Measurements from ENCODE around the gene ATPAF1. TPM values are rescaled to one million over a fixed set of nuclear protein-coding genes. Genes with fewer than 3 reads are reported as not detected.

The ATPAF1 gene
- total and polyA plus RNA-seq, 12 donors, result 104 to 225 (median 139) TPM

GRCh38 chr1:46708121-46708520, 40.0 kb upstream of the ATPAF1 start:
- H3K9me3 ChIP-seq (replicated peaks in 1 of 3), result no peaks in the 10 kb centered on the region
- peaks cover 0 to 52% of the 10 kb centered on the region in 2 donors for H3K36me3 ChIP-seq (replicated peaks in 1 of 2)
- H3K4me3 ChIP-seq, result no peak overlapping the region
- TF ChIP-seq POLR2A (IDR thresholded peaks at IDR 0.05) (no peak), CTCF (IDR thresholded peaks at IDR 0.05) (no peak)
- no peak overlapping the region for H3K27ac ChIP-seq
- H3K27me3 ChIP-seq, result no peaks in the 10 kb centered on the region
- intact Hi-C loops (cut with DNase I), result no loop called here
- no peak for DNase-seq
- no peaks in the 10 kb centered on the region for H3K4me1 ChIP-seq (replicated peaks in 1 of 2)
- WGBS, 4 donors, result 88 to 99% (median 97%) methylated on average over 1 of the region's 1 CpG

- WGBS, 4 donors, result 88 to 91% (median 88%) methylated on average over 9 of the region's 9 CpGs
- intact Hi-C loops (cut with DNase I), result no loop called here
- H3K4me1 ChIP-seq (replicated peaks in 1 of 2), result peaks cover 0 to 5% of the 10 kb centered on the region in 2 donors
Observed at GRCh38 chr1:46705408-46705807, 37.2 kb upstream of the ATPAF1 start.

GRCh38 chr1:46703927-46704641, 35.9 kb upstream of the ATPAF1 start:
- Histone ChIP-seq H3K4me1 (replicated peaks in 1 of 2) (peaks cover 5 to 6% of the 10 kb centered on the region in 2 donors), H3K27ac (no peak overlapping the region), H3K9me3 (replicated peaks in 1 of 3) (no peaks in the 10 kb centered on the region), H3K27me3 (no peaks in the 10 kb centered on the region), H3K4me3 (no peak overlapping the region), H3K36me3 (replicated peaks in 1 of 2) (peaks cover 0 to 48% of the 10 kb centered on the region in 2 donors)
- 73 to 85% (median 81%) methylated on average over 3 of the region's 3 CpGs for WGBS, 4 donors
- DNase-seq, result peak in 1 of 7 donors; percentile 8
- no peak for TF ChIP-seq POLR2A (IDR thresholded peaks at IDR 0.05)
- TF ChIP-seq CTCF (IDR thresholded peaks at IDR 0.05), result no peak
- intact Hi-C loops (cut with DNase I), result no loop called here

More at GRCh38 chr1:46705408-46705807, 37.2 kb upstream of the ATPAF1 start:
- no peak for DNase-seq
- TF ChIP-seq POLR2A (IDR thresholded peaks at IDR 0.05), result no peak
- no peak for TF ChIP-seq CTCF (IDR thresholded peaks at IDR 0.05)
- Histone ChIP-seq H3K36me3 (replicated peaks in 1 of 2) (peaks cover 0 to 48% of the 10 kb centered on the region in 2 donors), H3K9me3 (replicated peaks in 1 of 3) (no peaks in the 10 kb centered on the region), H3K4me3 (no peak overlapping the region), H3K27ac (no peak overlapping the region), H3K27me3 (no peaks in the 10 kb centered on the region)

- H3K9me3 ChIP-seq (replicated peaks in 1 of 3), result no peaks in the 10 kb centered on the region
- TF ChIP-seq CTCF (IDR thresholded peaks at IDR 0.05) (no peak), POLR2A (IDR thresholded peaks at IDR 0.05) (no peak)
- H3K4me3 ChIP-seq, result no peak overlapping the region
- intact Hi-C loops (cut with DNase I), result no loop called here
- no peak overlapping the region for H3K27ac ChIP-seq
- 48 to 80% (median 67%) methylated on average over 3 of the region's 3 CpGs for WGBS, 4 donors
- no peak for DNase-seq
- peaks cover 5 to 6% of the 10 kb centered on the region in 2 donors for H3K4me1 ChIP-seq (replicated peaks in 1 of 2)
- H3K27me3 ChIP-seq, result no peaks in the 10 kb centered on the region
- H3K36me3 ChIP-seq (replicated peaks in 1 of 2), result peaks cover 0 to 37% of the 10 kb centered on the region in 2 donors
Observed at GRCh38 chr1:46699666-46700065, 31.5 kb upstream of the ATPAF1 start.

Measured in adrenal gland (tissue), 12 donors.